CD4-positive, alpha-beta T cell treated with Interleukin-4 for 4 hours (primary cell): ENCODE data around the gene GPN1.
"Not testable (repeated sequence)": the region's sequence is repeated elsewhere in the genome, so short reads cannot be mapped to it uniquely, and the experiment has no call there.

Source experiments
- DNase-seq: peaks from one replicate; pipeline ENCODE4 v3.0.0-alpha.2; 2020

Gene GPN1

GRCh38 chr2:27627963-27628766 is 685 bp upstream of the GPN1 start:
- peak; percentile 20 for DNase-seq

GRCh38 chr2:27630257-27630656 is 1.4 kb downstream of the GPN1 start:
- DNase-seq, result not testable (repeated sequence)

GRCh38 chr2:27634291-27634690 is 5.4 kb downstream of the GPN1 start:
- DNase-seq, result no peak

- no peak for DNase-seq
Measured at GRCh38 chr2:27636766-27637165, 7.9 kb downstream of the GPN1 start.

DNA sequence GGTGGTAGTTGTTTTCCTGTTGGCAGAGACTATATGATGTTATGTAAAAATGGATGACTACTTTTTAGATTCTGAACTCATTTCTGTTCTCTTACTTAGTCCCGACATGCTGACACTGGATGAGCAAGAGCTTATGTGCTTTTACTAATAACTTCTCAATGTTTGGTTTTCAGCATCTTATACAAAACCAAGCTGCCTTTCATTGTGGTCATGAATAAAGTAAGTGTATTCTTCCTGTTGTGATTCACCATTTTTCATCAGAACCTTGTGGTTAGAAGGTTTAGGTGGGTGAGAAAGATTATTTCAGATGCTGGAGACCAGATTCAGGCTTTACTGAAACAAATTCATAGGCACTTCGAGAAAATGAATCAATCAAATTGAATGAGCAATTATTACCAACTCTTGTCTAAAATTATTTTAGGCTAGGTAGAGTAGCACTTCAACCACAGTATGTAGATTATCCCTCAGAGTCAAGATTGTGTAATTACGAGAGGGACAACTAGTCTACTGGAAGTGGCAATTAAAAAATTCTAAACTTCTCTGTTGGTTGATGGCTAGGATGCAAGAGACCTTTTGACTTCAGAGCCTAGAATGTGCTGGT is 9.3 kb downstream of the GPN1 start:
- DNase-seq, result peak; percentile 76

DNA sequence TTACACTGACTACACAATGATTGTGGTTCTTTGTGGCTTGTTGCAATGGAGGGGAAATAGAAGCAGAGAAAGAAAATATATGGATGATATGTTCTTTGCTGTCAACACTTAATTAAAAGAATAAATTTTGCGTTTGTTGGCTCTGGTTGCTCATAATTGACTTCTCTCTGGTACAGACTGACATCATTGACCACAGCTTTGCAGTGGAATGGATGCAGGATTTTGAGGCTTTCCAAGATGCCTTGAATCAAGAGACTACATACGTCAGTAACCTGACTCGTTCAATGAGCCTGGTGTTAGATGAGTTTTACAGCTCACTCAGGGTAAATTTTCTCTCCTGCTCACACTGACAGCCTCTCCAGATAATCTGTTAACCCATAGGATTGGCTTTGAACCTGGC is 9.9 kb downstream of the GPN1 start:
- no peak for DNase-seq

GRCh38 chr2:27640722-27641245 is 11.9 kb downstream of the GPN1 start:
- no peak for DNase-seq

DNA sequence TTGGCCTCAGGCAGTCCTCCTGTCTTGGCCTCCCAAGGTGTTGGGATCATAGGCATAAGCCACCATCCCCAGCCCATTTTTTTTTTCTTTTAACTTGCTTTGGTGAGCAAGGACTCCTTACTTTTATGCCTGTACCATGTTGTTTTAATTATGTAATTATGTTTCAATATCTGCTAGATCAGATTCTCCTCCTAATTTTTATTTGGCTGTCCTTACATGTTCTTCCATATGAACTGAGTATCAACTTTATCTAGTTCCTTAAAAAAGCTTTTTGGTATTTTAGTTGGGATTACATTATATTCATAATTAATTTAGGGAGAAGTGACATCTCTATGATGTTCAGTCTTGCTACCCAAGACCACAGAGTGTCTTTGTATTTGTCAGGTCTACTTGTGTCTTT is 16.3 kb downstream of the GPN1 start:
- no peak for DNase-seq

- DNase-seq, result no peak
Measured at GRCh38 chr2:27647289-27647688, 18.4 kb downstream of the GPN1 start.

- no peak for DNase-seq
Measured at GRCh38 chr2:27647737-27648136, 18.9 kb downstream of the GPN1 start.

DNA sequence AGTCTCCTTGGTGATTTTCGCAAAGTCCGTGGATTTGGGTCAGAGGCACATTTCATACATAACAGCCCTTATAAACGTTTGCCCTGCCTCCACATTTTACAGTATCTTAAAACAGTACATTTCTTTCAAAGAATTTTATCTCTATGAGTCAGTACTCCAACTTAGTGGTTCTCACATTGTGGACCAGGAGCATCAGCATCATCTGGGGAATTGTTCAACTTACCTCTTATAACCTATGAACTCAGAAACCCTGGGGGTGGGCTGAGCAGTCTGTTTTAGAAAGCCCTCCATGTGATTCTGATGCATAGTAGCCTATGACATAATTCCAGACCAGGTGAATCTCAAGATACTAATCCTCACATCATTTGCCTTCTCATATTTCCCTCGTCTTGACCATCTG is 22.2 kb downstream of the GPN1 start:
- DNase-seq, result no peak

DNA sequence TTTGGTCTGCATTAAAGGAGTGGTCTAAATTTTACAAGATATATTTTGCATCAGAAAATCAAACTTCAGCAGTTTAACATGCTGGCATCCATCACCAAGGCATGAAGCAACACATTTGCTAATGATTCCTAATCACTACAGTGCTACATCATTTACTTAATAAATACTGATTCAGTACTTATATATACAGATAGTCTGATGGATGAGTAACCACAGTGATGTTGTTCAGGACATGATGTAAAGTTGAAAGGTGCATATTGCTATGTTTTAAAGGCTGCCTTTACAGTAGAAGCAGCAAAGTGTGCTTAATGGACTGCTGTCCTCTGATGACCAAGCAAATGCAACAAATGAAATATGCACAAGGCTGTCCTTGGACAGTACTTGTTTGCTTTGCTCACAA is 23.5 kb downstream of the GPN1 start:
- no peak for DNase-seq

DNA sequence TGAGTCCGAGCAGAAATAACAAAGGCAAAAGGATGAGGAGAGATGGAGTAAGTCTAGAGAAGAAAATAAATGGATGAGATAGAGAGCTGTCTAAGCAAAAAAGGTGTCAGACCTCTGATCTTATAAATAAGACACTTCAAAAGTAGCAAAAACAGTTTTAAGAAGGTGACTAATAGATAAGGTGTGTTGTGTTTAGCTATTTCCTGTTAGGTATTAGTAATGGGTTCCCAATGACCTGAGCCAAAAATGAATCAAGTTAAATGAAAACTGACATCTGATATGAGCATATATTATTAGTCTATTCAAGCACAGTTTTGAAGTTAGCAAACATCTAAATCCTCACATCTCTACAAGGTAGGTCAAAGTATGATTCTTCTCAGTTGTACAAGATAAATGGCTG is 23.9 kb downstream of the GPN1 start:
- peak; percentile 20 for DNase-seq

GRCh38 chr2:27653397-27653796 is 24.5 kb downstream of the GPN1 start:
- no peak for DNase-seq

DNA sequence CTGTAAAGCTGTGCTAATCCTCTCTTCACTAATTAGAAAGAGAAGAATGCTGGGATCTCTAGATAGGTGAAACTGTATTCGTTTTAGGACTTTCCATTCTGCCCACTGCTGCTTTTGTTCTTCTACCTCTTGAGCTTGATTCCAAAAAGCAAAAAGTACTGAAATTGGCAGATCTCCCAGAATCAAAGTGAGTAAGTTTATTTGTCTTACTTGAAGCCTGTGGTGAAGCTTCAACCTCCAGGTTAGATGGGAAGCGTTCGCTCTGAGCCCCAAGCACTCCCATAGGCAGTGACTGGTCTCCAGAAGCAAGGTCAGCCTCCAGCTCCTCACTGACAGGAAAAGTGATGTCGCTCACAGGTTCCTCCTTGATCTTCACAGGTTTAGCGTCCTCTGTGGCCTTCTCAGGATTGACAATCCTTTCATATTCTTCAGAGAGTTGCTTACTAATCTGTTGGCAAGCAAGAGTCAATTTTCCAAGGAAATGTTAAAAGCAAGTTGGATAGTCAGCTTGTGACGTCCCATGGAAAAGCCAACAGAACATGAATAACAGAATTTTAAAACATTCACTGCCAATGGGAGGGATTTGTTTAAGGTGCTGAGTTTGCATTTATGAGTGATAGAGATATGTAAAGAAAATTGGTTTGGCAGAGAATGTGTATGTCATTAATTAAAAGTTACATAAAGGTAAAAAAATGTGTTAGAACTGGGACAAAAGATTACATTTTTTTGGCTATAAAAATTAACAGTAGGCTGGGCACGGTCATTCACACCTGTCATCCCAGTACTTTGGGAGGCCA is 26.5 kb downstream of the GPN1 start:
- no peak for DNase-seq

- no peak for DNase-seq
Measured at GRCh38 chr2:27661371-27661770, 32.5 kb downstream of the GPN1 start.

GRCh38 chr2:27663285-27664153 is 34.7 kb downstream of the GPN1 start, which contains the start of the genes SLC4A1AP and SUPT7L:
TSS of gene SLC4A1AP (plus strand) at chr2:27663889. CDS start at chr2:27663915, 26 bp downstream.
TSS of gene SUPT7L (minus strand) at chr2:27663614. CDS start at chr2:27662192, 1,422 bp downstream.
- peak; percentile 72 for DNase-seq

GRCh38 chr2:27664154-27664574 is 35.3 kb downstream of the GPN1 start:
- DNase-seq, result no peak

DNA sequence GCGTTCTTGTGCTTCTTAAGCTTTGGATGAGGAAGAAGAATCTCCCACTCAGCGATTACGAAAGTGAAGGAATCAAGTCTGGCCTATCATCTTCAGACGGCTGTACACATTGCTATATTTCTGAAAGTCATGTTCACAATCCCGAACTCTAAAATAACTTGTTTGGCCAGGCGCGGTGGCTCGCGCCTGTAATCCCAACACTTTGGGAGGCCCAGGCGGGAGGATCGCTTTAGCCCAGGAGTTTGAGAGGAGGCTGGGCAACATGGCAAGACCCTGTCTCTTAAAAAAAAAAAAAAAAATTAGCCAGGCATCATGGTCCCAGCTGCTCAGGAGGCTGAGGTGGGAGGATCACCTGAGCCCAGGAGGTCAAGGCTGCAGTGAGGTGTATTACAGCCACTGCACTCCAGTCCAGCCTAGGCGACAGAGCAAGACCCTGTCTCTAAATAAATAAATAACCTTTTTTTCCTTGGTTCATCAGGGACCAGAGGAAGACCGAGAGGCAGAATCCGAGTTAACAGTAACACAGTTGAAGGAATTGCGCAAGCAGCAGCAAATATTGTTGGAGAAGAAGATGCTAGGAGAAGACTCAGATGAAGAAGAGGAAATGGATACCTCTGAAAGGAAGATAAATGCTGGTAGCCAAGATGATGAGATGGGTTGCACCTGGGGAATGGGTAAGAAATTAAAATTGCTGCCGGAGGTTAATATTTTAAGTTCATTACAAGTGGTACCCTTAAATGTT is 35.9 kb downstream of the GPN1 start:
- DNase-seq, result no peak

GRCh38 chr2:27667446-27667845 is 38.6 kb downstream of the GPN1 start:
- DNase-seq, result no peak

DNA sequence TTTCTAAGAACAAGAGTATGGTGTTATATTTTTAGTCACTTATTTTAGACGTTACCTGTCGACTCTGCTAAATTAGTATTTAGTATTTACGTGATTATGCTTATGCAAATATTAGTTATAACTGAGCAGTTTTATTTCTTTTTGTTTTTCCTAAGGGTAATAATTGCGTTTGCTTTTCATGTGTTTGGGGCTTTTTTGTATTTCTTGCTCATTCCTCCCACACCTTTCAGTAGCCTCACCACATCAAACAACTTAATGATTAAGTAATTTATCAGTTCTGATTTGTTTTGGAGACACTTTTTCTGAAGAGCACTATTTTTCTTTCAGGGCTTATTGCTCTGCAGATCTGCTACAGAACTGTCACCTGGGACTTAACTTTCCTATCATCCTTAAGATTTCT is 42.4 kb downstream of the GPN1 start:
- no peak for DNase-seq
